NCI-H524 (cell line): Measurements from ENCODE around the gene ZNF697.
"Not testable (repeated sequence)": the region's sequence is repeated elsewhere in the genome, so short reads cannot be mapped to it uniquely, and the experiment has no call there.

Experiments used
- DNase-seq, 2 experiments: peaks; one replicate each; lab custom pipeline; 2025; lab: John Stamatoyannopoulos, UW

ZNF697 gene

GRCh38 chr1:119631433-119632102 is 16.5 kb downstream of the ZNF697 start:
- peak in 1 of 2 experiments; percentile 30 for DNase-seq

GRCh38 chr1:119631086-119631432 is 17.0 kb downstream of the ZNF697 start:
- no peak for DNase-seq

GRCh38 chr1:119626841-119627240 is 21.2 kb downstream of the ZNF697 start:
- no peak for DNase-seq

GRCh38 chr1:119626011-119626545 is 22.0 kb downstream of the ZNF697 start:
- no peak for DNase-seq

GRCh38 chr1:119623678-119624077 is 24.4 kb downstream of the ZNF697 start:
- no peak for DNase-seq

- DNase-seq = no peak
These were observed 24.9 kb downstream of the ZNF697 start for GRCh38 chr1:119623193-119623515.

- DNase-seq = no peak
These were observed 25.5 kb downstream of the ZNF697 start for GRCh38 chr1:119622311-119623192.

- DNase-seq = no peak
These were observed 26.4 kb downstream of the ZNF697 start for GRCh38 chr1:119621705-119622104.

GRCh38 chr1:119617751-119618691 is 30.0 kb downstream of the ZNF697 start:
- no peak for DNase-seq

- not testable (repeated sequence) for DNase-seq
These were observed 31.3 kb downstream of the ZNF697 start for GRCh38 chr1:119616748-119617147.

GRCh38 chr1:119615100-119615499 is 33.0 kb downstream of the ZNF697 start:
- DNase-seq = not testable (repeated sequence)

GRCh38 chr1:119613769-119614720 is 34.0 kb downstream of the ZNF697 start:
- DNase-seq = peak; percentile 62 to 76

GRCh38 chr1:119611701-119612113 is 36.4 kb downstream of the ZNF697 start:
- DNase-seq = peak; percentile 23 to 46

GRCh38 chr1:119608816-119609215 is 39.2 kb downstream of the ZNF697 start:
- not testable (repeated sequence) for DNase-seq

- DNase-seq = not testable (repeated sequence)
These were observed 40.8 kb downstream of the ZNF697 start for GRCh38 chr1:119607087-119607807.

GRCh38 chr1:119606394-119606793 is 41.7 kb downstream of the ZNF697 start:
- no peak for DNase-seq

GRCh38 chr1:119605686-119606085 is 42.4 kb downstream of the ZNF697 start:
- DNase-seq = no peak

- DNase-seq = not testable (repeated sequence)
These were observed 43.0 kb downstream of the ZNF697 start for GRCh38 chr1:119605080-119605479.

GRCh38 chr1:119603695-119604094 is 44.4 kb downstream of the ZNF697 start:
- DNase-seq = no peak

GRCh38 chr1:119603241-119603640 is 44.8 kb downstream of the ZNF697 start:
- DNase-seq = not testable (repeated sequence)
